ENCODE data around the gene SMTNL2. TPM values are rescaled to one million over a fixed set of nuclear protein-coding genes. Genes with fewer than 3 reads are reported as not detected.

Gene SMTNL2
- total RNA-seq, 1 experiment from 2014 or later, result not detected

GRCh38 chr17:4559966-4560365 lies 24.4 kb upstream of the SMTNL2 start:
- intact Hi-C loops (cut with micrococcal nuclease; ENCODE audit: unreplicated experiment), result no loop called here
- H3K4me1 ChIP-seq (ENCODE audit: insufficient read depth, low read length, poor library complexity, severe bottlenecking), result no peaks in the 10 kb centered on the region
- no peak overlapping the region for H3K27ac ChIP-seq (ENCODE audit: low read depth, low read length, poor library complexity, severe bottlenecking)
- no peaks in the 10 kb centered on the region for H3K27me3 ChIP-seq (replicated peaks; ENCODE audit: insufficient read depth, low read depth, low read length, poor library complexity)
- BruUV-seq (replicated peaks), result no TSS peak
- H3K4me3 ChIP-seq (ENCODE audit: low read depth, low read length, poor library complexity, severe bottlenecking), result no peak overlapping the region
- no peak for DNase-seq (ENCODE audit: low spot score)
- ChIA-PET POLR2A (ENCODE audit: low non-redundant PET) (no interaction called here), CTCF (no interaction called here)
- TF ChIP-seq CTCF (conservative IDR thresholded peaks at IDR 0.05; ENCODE audit: low read depth, low read length) (no peak), EZH2 (IDR thresholded peaks at IDR 0.05; ENCODE audit: borderline replicate concordance, low read depth, low read length, poor library complexity, severe bottlenecking) (no peak)
- H3K9me3 ChIP-seq (ENCODE audit: low read depth, low read length, poor library complexity, severe bottlenecking), result no peaks in the 10 kb centered on the region
- H3K36me3 ChIP-seq (ENCODE audit: insufficient read depth, low read length, poor library complexity, severe bottlenecking), result no peaks in the 10 kb centered on the region

DNA sequence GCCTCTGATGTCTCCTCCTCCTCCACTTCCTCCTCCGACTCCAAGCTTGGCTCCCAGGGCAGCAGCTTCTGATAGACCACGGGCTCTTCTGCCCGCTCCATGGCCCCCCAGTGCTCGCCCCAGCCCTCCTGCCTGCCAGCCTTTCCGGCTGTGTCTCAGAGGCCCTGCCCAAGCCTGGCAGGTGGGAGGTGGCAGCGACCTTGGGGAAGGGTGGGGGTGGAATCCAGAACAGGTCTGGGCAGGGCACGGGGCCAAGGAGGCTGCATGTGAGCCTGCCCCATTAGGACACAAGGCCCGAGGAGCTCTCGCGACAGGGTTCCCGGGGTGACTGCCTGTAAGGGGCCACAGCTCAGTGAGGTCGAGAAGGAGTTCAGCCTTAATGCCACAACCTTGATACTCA lies 23.9 kb upstream of the SMTNL2 start, which contains the start of gene GGT6:
TSS of gene GGT6 (minus strand) at position 157 of the 400 bp plus-strand sequence. CDS start at position 101, 56 bp downstream.
- H3K4me1 ChIP-seq (ENCODE audit: insufficient read depth, low read length, poor library complexity, severe bottlenecking), result no peaks in the 10 kb centered on the region
- ChIA-PET CTCF (no interaction called here), POLR2A (ENCODE audit: low non-redundant PET) (no interaction called here)
- no peak for DNase-seq (ENCODE audit: low spot score)
- BruUV-seq (replicated peaks), result no TSS peak
- TF ChIP-seq CTCF (conservative IDR thresholded peaks at IDR 0.05; ENCODE audit: low read depth, low read length), result no peak
- intact Hi-C loops (cut with micrococcal nuclease; ENCODE audit: unreplicated experiment), result no loop called here
- H3K36me3 ChIP-seq (ENCODE audit: insufficient read depth, low read length, poor library complexity, severe bottlenecking), result no peaks in the 10 kb centered on the region
- no peak within 1 kb of the TSS for H3K4me3 ChIP-seq (ENCODE audit: low read depth, low read length, poor library complexity, severe bottlenecking)
- H3K9me3 ChIP-seq (ENCODE audit: low read depth, low read length, poor library complexity, severe bottlenecking), result no peaks in the 10 kb centered on the region
- H3K27ac ChIP-seq (ENCODE audit: low read depth, low read length, poor library complexity, severe bottlenecking), result no peak within 1 kb of the TSS
- no peaks in the 10 kb centered on the region for H3K27me3 ChIP-seq (replicated peaks; ENCODE audit: insufficient read depth, low read depth, low read length, poor library complexity)

- Histone ChIP-seq H3K9me3 (ENCODE audit: low read depth, low read length, poor library complexity, severe bottlenecking) (no peaks in the 10 kb centered on the region), H3K27ac (ENCODE audit: low read depth, low read length, poor library complexity, severe bottlenecking) (no peak overlapping the region), H3K27me3 (replicated peaks; ENCODE audit: insufficient read depth, low read depth, low read length, poor library complexity) (no peaks in the 10 kb centered on the region), H3K4me3 (ENCODE audit: low read depth, low read length, poor library complexity, severe bottlenecking) (no peak overlapping the region), H3K4me1 (ENCODE audit: insufficient read depth, low read length, poor library complexity, severe bottlenecking) (no peaks in the 10 kb centered on the region), H3K36me3 (ENCODE audit: insufficient read depth, low read length, poor library complexity, severe bottlenecking) (no peaks in the 10 kb centered on the region)
- DNase-seq (ENCODE audit: low spot score), result peak; percentile 24
- BruUV-seq (replicated peaks), result no TSS peak
- intact Hi-C loops (cut with micrococcal nuclease; ENCODE audit: unreplicated experiment), result no loop called here
- CTCF ChIA-PET, result no interaction called here
- POLR2A ChIA-PET (ENCODE audit: low non-redundant PET), result no interaction called here
- TF ChIP-seq CTCF (conservative IDR thresholded peaks at IDR 0.05; ENCODE audit: low read depth, low read length) (peak; percentile 37; the same call in 1 of the 2 replicates), EZH2 (IDR thresholded peaks at IDR 0.05; ENCODE audit: borderline replicate concordance, low read depth, low read length, poor library complexity, severe bottlenecking) (no peak)
Measured at GRCh38 chr17:4560837-4561256, 23.5 kb upstream of the SMTNL2 start.
